Measurements from ENCODE around the gene DPP9. TPM values are rescaled to one million over a fixed set of nuclear protein-coding genes. Genes with fewer than 3 reads are reported as not detected.
A peak's percentile ranks its signal among the peaks of the same experiment; 100 is the strongest.

The DPP9 gene
- total RNA-seq, 2 experiments from 2014 or later, result 40.2 to 63.8 TPM

- DNase-seq (ENCODE audit: low spot score), result no peak
- CTCF ChIA-PET (ENCODE audit: unreplicated experiment), result no interaction called here
Measured at GRCh38 chr19:4772566-4772965, 48.9 kb upstream of the DPP9 start.

GRCh38 chr19:4768934-4769777 lies 45.5 kb upstream of the DPP9 start:
- CTCF ChIA-PET (ENCODE audit: unreplicated experiment), result no interaction called here

More at GRCh38 chr19:4772566-4772965, 48.9 kb upstream of the DPP9 start:
- no peaks in the 10 kb centered on the region for H3K9me3 ChIP-seq (ENCODE audit: low read length)
- H3K9me2 ChIP-seq (ENCODE audit: insufficient read depth, low read length), result no peaks in the 10 kb centered on the region
- TF ChIP-seq CTCF (conservative IDR thresholded peaks at IDR 0.05; ENCODE audit: low read length), result no peak
- no peak for TF ChIP-seq EZH2phosphoT487 (IDR thresholded peaks at IDR 0.05; ENCODE audit: borderline replicate concordance, low read depth, low read length)
- no peak overlapping the region for H3K27ac ChIP-seq (ENCODE audit: low read depth, low read length, poor library complexity, severe bottlenecking)
- no peak overlapping the region for H3K4me2 ChIP-seq (ENCODE audit: low read length)
- POLR2A ChIA-PET, result no interaction called here
- BruUV-seq (replicated peaks), result no TSS peak
- H4K20me1 ChIP-seq (ENCODE audit: insufficient read depth, low read length), result no peaks in the 10 kb centered on the region
- H2AFZ ChIP-seq (ENCODE audit: low read length), result no peak overlapping the region
- H3K79me2 ChIP-seq (ENCODE audit: insufficient read depth, low read depth, low read length), result no peaks in the 10 kb centered on the region
- H3K4me1 ChIP-seq (ENCODE audit: insufficient read depth, low read length, poor library complexity, severe bottlenecking), result peaks cover 8% of the 10 kb centered on the region
- intact Hi-C loops (cut with micrococcal nuclease; ENCODE audit: unreplicated experiment), result no loop called here
- H3K4me3 ChIP-seq (ENCODE audit: low read depth, low read length, poor library complexity, severe bottlenecking), result no peak overlapping the region
- H3K36me3 ChIP-seq (ENCODE audit: insufficient read depth, low read length), result no peaks in the 10 kb centered on the region

More at GRCh38 chr19:4768934-4769777, 45.5 kb upstream of the DPP9 start:
- no TSS peak for BruUV-seq (replicated peaks)
- intact Hi-C loops (cut with micrococcal nuclease; ENCODE audit: unreplicated experiment), result no loop called here
- no peak overlapping the region for H3K27ac ChIP-seq (ENCODE audit: low read depth, low read length, poor library complexity, severe bottlenecking)
- POLR2A ChIA-PET, result interaction anchor here (0.6 to 1.0 kb wide), 2 partner anchors 28 to 638 kb away, joined by 4 read pairs; no protein-coding TSS in a partner anchor
- no peaks in the 10 kb centered on the region for H3K9me3 ChIP-seq (ENCODE audit: low read length)
- TF ChIP-seq EZH2phosphoT487 (IDR thresholded peaks at IDR 0.05; ENCODE audit: borderline replicate concordance, low read depth, low read length) (no peak), CTCF (conservative IDR thresholded peaks at IDR 0.05; ENCODE audit: low read length) (no peak)
- no peak overlapping the region for H3K4me3 ChIP-seq (ENCODE audit: low read depth, low read length, poor library complexity, severe bottlenecking)
- peak; percentile 91 for DNase-seq (ENCODE audit: low spot score)
- H4K20me1 ChIP-seq (ENCODE audit: insufficient read depth, low read length), result no peaks in the 10 kb centered on the region
- no peak overlapping the region for H3K4me2 ChIP-seq (ENCODE audit: low read length)
- no peaks in the 10 kb centered on the region for H3K79me2 ChIP-seq (ENCODE audit: insufficient read depth, low read depth, low read length)
- H3K9me2 ChIP-seq (ENCODE audit: insufficient read depth, low read length), result no peaks in the 10 kb centered on the region
- no peaks in the 10 kb centered on the region for H3K36me3 ChIP-seq (ENCODE audit: insufficient read depth, low read length)
- peaks cover 5% of the 10 kb centered on the region for H3K4me1 ChIP-seq (ENCODE audit: insufficient read depth, low read length, poor library complexity, severe bottlenecking)
- H2AFZ ChIP-seq (ENCODE audit: low read length), result no peak overlapping the region

Measured in OCI-LY7 (cell line).